22Rv1 (cell line): ENCODE measurements around the gene NUDCD2.

Experiments
- ZFX ChIP-seq: fragments of 450-650 bp; IDR thresholded peaks from 2 replicates; pipeline ENCODE4 v1.6.1; 2017; ENCODE audit warnings: antibody characterized with exemption, borderline replicate concordance
- TF ChIP-seq, protein P1 (sequence below): fragments of 450-650 bp; IDR thresholded peaks from 2 replicates; pipeline ENCODE4 v1.5.1; 2017; ENCODE audit warnings: mild to moderate bottlenecking

GRCh38 chr5:163503106-163504078, 43.5 kb upstream of the NUDCD2 start:
- TF ChIP-seq, protein P1, sequence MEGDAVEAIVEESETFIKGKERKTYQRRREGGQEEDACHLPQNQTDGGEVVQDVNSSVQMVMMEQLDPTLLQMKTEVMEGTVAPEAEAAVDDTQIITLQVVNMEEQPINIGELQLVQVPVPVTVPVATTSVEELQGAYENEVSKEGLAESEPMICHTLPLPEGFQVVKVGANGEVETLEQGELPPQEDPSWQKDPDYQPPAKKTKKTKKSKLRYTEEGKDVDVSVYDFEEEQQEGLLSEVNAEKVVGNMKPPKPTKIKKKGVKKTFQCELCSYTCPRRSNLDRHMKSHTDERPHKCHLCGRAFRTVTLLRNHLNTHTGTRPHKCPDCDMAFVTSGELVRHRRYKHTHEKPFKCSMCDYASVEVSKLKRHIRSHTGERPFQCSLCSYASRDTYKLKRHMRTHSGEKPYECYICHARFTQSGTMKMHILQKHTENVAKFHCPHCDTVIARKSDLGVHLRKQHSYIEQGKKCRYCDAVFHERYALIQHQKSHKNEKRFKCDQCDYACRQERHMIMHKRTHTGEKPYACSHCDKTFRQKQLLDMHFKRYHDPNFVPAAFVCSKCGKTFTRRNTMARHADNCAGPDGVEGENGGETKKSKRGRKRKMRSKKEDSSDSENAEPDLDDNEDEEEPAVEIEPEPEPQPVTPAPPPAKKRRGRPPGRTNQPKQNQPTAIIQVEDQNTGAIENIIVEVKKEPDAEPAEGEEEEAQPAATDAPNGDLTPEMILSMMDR = peak; percentile 65
- no peak for TF ChIP-seq ZFX
